HG03039 (cell line): ENCODE measurements around the gene RPL11.
"Not testable (repeated sequence)": the region's sequence is repeated elsewhere in the genome, so short reads cannot be mapped to it uniquely, and the experiment has no call there.

ENCODE experiments used
- ATAC-seq: cut with Tn5 transposase; IDR thresholded peaks from one replicate; pipeline ENCODE4 v1.9.1; 2021; ENCODE audit warnings: mild to moderate bottlenecking, moderate library complexity; ENCODE audit not compliant: unreplicated experiment

The RPL11 gene

DNA sequence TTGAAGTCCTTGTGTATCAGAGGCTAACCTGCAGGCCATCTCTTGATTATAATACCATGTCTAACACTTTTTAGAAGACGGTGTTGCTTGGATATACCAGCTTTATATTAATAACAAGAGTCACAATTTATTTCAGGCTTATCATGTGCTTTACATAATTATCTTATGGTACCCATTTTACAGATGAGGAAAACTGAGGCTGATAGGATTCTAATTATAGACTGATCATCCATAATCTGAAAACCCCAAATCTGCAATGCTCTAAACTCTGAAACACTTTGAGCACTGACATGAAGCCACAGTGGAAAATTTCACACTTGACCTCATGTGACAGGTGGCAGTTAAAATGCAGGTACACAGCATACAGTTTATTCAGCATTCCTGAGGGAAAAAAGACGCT, 7.2 kb upstream of the RPL11 start:
- ATAC-seq = no peak

DNA sequence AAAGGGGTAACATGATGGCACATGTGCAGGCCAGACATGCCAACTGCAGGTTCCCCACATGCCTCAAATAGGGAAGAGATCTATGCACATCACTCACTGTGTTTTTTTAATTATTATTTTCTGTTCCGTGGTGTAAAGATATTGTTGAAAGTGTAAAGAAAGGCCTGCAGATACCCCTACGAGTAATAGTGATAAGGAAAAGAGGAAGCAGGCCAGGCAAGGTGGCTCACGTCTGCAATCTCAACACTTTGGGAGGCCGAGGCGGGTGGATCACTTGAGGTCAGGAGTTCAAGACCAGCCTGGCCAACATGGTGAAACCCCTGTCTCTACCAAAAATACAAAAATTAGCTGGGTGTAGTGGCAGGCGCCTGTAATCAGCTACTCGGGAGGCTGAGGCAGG, 6.4 kb upstream of the RPL11 start:
- not testable (repeated sequence) for ATAC-seq

DNA sequence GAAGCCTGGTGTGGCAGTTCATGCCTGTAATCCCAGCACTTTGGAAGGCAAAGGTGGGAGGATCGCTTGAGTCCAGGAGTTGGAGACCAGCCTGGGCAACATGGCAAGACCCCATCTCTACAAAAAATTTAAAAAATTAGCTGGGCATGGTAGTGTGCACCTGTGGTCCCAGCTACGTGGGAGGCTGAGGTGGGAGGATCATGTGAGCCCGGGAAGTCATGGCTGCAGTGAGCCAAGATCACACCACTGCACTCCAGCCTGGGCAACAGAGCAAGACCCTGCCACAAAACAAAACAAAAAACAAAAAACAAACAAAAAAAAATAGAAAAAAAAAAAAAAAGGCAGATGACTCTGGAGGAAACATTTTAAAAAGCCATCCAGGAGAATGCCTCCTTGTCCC, 3.9 kb upstream of the RPL11 start:
- not testable (repeated sequence) for ATAC-seq

DNA sequence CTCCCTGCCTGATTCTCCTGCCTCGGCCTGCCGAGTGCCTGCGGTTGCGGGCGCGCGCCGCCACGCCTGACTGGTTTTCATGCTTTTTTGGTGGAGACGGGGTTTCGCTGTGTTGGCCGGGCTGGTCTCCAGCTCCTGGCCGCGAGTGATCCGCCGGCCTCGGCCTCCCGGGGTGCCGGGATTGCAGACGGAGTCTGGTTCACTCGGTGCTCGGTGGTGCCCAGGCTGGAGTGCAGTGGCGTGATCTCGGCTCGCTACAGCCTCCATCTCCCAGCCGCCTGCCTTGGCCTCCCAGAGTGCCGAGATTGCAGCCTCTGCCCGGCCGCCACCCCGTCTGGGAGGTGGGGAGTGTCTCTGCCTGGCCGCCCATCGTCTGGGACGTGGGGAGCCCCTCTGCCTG, 3.3 kb upstream of the RPL11 start:
- ATAC-seq = not testable (repeated sequence)

DNA sequence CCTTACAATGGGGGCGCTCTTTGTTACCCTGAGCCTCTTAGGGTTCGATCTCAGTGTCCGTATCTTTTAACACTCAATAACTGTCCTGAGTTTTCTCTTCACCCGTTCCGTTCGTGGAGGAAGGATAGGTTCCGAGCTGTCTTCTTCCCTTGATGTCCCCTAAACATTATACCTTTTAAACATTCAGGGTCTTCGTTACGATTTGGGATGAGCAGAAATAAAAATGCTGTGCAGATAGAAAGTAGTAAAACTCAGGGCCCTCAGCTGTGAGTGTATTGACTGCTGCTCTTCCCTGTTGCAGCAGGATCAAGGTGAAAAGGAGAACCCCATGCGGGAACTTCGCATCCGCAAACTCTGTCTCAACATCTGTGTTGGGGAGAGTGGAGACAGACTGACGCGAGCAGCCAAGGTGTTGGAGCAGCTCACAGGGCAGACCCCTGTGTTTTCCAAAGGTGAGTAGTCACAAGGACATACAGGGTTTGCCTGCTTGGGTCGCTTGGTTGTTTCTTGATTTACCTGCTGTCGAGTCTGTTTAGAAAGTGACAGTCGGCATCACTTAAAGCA, 784 bp downstream of the RPL11 start:
- no peak for ATAC-seq

DNA sequence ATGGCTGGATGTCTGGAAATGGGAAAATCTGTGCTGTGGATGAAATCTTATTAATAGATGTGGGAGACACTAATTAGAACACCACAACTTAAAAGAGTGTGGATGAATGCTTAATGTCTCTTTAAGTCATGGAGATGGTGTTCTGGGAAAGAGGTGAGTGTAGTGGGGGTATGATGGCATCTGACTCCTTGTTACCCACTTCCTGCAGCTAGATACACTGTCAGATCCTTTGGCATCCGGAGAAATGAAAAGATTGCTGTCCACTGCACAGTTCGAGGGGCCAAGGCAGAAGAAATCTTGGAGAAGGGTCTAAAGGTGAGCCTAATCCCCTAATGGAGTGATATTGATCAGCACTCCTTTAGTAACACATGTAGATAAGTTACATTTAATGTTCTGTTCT, 2.0 kb downstream of the RPL11 start:
- no peak for ATAC-seq

DNA sequence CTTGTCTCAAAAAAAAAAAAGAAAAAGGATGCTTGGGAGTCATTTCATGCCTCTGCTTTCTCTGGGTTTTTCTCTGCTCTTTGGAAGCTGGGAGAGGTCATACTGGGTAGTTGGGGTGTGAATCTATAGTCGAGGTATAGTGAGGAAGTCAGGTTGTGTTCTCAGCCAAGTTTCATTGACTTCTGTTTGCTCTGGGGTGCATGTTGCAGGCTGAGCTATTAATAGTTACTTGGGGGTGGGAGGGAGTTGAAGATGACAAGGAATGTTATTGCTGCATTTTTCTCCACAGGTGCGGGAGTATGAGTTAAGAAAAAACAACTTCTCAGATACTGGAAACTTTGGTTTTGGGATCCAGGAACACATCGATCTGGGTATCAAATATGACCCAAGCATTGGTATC, 2.8 kb downstream of the RPL11 start:
- no peak for ATAC-seq

DNA sequence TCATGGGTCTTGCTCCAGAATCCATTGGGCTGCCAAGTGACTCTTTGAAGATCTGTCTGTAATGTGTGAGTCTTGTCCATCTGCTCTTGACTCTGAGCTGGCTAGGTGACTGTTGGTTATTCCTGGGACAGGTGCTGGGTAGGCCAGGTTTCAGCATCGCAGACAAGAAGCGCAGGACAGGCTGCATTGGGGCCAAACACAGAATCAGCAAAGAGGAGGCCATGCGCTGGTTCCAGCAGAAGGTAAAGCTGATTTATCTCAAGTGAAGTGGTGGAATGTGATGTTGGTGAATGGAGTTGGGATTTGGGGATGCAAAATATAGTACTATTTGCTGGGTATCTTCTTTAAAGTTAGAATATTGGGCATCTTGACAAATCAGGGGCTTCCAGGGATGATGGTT, 4.1 kb downstream of the RPL11 start:
- no peak for ATAC-seq

DNA sequence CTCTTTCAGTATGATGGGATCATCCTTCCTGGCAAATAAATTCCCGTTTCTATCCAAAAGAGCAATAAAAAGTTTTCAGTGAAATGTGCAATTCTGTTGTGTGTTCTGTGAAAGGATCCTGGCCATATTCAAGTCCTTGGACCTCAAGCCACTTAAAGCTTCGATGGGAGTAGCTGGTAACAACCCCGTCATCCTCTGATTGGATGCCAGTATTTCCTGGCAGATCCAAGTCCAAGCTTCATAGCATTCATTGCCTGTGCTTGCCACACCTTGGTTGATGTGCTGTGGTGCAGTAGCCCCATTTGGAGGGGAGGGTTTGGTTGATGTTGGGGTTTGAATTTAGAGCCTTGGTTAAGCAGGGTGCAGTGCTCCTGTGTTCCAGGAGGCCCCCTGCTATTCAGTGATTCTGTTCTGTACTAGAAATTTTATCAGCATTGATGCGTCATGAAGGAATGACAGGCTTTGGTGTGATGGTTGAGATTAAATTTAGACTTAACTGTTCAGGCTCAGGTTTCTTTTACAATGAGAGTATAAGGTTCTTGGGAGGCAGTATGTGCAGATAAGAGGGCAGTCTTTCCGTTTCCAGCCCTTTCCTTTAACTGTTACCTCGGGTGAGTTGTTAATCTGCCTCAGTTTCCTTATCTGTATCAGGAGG, 4.9 kb downstream of the RPL11 start:
- no peak for ATAC-seq

DNA sequence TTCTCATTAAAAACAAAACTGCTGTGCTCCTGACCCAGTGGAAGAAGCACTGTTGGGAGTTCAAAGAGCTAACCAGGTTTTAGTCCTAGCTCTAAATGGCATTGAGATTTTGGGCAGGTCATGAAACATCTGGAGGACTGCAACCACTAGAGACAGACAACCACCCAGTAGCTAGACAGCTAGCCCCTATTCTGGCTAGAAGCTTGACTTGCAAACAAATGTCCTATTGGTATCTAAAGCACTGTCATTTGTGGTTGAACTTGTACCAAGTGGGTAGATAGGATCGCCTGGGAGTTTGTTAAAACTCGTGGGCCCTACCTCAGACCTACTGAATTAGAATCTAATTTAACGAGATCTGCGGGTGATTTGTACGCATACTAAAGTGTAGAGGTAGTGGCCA, 6.9 kb downstream of the RPL11 start:
- no peak for ATAC-seq

DNA sequence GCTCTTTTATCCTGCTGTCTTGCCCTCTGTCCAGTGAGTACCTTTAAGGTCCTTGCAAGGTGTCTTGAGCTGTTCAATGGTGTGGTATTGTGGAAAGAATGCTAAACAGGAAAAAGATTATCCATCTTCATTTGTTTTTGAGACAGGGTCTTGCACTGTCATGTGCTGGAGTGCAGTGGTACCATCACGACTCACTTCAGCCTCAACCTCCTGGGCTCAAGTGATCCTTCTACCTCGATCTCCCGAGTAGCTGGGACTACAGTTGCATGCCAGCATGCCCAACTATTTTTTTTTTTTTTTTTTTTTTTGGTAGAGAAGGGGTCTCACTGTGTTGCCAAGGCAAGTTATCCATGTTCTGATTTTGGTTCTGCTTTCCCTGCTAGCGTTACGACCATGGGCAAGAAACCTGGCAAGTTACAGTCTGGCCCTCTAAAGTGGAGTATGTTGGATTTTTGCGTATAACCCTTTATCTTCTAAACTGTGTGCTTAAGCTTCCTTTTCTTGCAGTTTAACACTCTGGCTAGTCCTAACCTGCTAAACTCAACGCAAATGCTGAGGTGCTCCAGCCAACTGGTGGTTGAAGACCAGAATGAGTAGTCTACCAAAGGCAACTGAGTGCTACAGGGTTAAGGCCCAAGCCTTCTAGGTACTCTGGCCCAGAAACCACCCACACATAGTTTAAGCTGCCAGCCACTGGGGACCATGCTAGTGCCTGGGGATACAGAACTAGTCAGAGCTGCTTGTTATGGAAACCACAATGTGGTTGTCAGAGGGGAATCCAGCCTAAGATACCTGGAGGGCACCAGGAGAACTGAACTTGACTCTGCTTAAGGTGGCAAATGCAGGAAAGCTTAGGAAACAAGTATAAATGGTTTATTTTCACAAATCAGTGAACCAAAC, 7.9 kb downstream of the RPL11 start:
- no peak for ATAC-seq

DNA sequence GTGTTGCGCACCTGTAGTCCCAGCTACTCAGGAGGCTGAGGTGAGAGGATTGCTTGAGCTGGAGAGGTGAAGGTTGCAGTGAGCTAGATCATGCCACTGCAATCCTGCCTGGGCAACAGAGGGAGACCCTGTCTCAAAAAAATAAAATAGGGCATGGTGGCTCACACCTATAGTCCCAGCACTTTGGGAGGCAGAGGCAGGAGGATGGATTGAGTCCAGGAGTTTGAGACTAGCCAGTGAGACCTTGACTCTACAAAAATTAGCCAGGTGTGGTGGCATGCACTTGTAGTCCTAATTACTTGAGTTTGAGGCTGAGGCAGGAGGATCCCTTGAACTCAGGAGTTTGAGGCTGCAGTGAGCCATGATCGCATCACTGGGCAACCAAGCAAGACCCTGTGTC, 9.7 kb downstream of the RPL11 start:
- no peak for ATAC-seq

DNA sequence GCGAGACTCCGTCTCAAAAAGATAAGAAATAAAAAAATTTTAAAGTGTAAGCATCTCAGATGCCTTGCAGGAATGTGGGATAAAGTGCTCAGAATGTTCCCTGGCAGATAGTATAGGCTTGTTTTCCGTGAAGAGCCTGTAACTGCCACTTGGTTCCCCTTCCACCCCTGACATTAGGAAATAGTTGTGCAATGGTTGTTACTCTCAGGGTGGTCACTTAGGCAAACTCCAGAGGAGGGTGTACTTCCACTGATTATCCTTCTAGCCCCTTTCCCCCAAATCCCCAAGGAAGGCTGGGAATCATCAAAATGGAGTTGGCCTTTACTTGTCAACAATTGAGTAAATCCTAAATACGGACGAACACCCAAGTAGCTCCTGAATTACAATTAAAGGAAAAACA, 10.4 kb downstream of the RPL11 start:
- ATAC-seq = no peak

DNA sequence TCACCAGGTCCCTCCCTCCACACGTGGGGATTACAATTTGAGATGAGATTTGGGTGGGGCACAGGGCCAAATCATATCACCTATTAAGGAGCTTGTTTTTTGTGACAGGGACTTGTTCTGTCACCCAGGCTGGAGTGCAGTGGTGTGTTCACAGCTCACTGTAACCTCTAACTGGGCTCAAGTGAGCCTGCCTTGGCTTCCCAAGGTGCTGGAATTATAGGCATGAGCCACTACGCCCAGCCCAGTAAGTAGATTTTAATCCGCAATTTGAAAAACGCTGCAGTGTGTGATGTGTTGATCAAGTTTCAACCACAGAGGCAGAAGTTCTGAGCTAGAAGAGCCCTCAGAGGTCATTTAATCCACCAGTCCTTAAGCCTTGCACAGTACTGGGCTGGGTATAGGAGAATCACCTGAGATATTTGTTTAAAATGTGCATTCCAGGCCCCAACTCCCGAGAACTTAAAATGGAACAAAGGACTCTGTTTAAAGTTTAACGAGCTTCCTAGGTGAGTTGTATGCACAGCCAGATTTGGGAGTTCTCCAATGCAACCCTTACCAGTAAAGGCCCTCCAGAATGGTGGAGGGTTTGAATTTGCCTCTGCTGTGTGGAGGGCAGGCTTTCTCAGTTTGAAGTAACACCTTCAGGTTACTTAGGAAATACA, 13.4 kb downstream of the RPL11 start:
- no peak for ATAC-seq

DNA sequence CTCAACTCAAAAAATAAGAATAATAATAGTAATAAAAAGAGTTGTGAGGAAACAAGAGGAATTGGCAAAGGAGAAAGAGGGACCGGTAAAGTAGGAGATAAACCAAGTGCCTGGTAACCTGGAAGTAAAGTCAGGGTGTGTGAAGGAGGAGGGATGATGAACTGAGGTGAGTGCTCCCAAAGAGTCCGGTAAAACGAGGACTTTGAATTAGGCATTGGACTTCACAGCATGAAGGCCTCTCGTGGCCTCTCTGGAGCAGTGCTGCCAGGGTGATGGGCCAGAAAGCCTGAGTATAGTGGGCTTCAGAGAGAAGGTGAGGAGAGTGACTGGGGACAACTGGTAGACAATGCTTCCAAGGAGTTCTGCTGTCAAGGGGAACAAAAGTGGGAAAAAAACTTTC, 17.6 kb downstream of the RPL11 start:
- no peak for ATAC-seq

DNA sequence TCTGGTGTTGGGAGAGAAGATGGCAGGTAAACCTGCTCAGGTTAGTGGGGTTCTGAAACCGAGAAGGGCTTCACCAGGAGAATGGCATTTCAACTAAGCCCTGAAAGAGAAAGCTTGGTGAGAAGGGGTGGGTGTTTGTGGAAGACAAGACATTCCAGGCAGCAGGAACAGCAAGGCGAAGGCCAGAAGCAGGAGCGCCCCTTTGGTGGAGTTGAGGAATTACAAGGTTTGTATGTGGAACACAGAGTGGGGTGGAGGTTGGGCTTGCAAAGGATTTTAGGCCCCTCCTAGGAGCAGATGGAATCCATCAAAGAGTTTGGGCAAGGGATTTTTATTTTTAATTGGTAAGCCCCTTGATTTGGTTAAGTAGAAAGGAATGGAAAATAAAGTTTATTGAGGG, 26.9 kb downstream of the RPL11 start:
- no peak for ATAC-seq

DNA sequence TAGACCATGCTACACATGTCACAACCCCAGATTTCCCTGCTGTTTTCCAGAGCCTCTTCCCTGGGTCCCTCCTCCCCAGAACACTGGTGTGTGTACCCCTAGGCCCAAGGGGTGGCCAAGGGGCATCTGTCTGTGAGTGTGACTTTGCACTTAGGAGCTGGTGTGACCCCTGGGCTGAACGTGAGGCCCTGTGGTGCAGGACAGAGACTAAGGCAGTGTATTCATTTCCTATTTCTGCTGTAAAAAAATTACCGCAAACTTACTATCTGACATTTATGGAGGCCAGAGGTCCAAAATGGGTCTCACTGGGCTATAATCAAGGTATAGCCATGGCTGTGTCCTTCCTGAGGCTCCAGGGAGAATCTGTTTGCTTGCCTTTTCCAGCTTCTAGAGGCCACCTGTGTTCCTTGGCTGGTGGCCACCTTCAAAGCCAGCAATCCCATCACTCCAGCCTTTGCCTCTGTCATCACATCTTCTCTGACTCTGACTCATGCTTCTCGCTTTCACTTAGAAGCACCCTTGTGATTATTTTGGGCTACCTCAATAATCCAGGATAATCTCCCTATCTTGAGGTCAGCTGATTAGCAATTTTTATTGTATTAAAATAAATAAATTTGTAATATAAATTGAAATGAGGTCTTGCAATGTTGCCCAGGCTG, 27.7 kb downstream of the RPL11 start:
- no peak for ATAC-seq

DNA sequence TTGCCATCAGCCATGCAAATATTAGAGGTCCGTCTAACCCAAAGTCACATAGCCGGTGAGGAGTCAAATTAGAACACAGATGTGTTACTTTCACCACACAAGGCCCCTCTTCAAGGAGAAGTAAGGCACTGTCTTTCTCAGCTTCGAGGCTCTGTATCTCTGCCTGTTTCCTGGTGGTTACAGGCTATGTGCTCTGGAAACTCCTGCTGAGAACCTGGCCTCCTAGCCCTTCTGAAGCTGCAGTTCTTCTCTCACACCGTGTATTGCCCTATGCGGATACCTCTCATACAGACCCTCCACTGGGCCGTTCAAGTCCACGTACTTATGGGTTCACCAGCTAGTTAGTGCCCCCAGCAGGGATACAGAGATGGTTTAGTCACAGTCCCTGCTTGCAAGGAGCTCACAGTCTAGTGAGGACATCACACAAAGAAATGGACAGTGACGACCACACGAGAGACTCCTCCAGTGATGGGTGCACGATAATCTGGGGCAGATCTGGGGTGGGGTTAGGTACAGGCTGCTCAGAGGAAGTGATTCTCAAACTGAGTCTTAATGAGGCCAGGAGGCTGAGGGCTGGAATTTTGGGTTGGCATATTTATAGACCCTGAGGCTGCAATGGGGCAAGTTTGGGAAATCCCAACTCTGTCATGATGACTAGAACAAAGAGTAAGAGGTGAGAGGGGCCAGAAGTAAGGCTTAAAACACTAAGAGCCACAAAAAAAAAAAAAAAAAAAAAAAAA, 28.8 kb downstream of the RPL11 start:
- ATAC-seq = peak; percentile 51

DNA sequence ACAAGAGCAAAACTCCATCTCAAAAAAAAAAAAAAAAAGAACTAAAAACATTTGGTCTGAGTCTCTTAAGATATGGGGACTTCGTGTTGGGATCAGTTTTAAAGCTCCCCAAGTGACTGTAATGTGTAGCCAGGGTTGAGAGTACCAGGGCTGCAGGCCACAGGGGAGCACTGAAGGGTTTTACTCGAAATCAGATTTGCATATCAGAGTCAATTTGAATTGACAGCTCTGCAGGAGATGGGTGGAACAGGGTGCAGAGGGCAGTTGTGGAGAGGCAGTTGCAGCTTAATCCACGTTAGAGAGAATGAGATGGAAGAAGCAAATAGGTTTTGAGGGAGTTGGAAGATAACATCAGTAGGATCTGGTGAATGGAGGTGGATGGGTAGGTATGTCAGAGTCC, 31.0 kb downstream of the RPL11 start:
- ATAC-seq = no peak

DNA sequence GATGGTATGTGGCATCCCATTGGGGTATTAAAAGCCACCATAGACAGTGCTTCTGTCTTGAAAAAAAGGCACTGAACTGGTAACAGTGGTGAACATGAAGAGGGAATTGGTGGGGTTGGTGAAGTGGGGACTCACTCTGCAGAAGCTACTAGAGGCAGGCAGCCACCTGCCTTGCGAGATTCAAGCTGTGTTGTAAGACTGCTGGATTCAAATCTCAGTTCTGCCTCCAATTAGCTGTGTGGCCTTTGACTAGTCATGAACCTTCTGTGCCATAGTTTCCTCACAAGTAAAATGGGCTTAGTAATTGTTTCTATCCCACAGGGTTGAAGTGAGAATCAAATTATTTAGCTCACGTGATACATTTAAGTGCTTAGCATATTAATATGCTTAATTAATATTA, 35.1 kb downstream of the RPL11 start:
- no peak for ATAC-seq
